HCEC 1CT (cell line): Measurements from ENCODE around the gene ZNF212.
"Not testable (repeated sequence)": the region's sequence is repeated elsewhere in the genome, so short reads cannot be mapped to it uniquely, and the experiment has no call there.

Experiments used
- DNase-seq: peaks from one replicate; pipeline ENCODE4 v3.0.0-alpha.2; 2017

Gene ZNF212

GRCh38 chr7:149220534-149220933 is 18.9 kb upstream of the ZNF212 start:
- DNase-seq, result peak; percentile 24

- DNase-seq, result no peak
Measured at GRCh38 chr7:149223176-149223575, 16.3 kb upstream of the ZNF212 start.

- no peak for DNase-seq
Measured at GRCh38 chr7:149223761-149224160, 15.7 kb upstream of the ZNF212 start.

GRCh38 chr7:149224352-149224751 is 15.1 kb upstream of the ZNF212 start:
- DNase-seq, result no peak

- no peak for DNase-seq
Measured at GRCh38 chr7:149225106-149225505, 14.3 kb upstream of the ZNF212 start.

GRCh38 chr7:149225656-149226055 is 13.8 kb upstream of the ZNF212 start:
- DNase-seq, result no peak

- DNase-seq, result not testable (repeated sequence)
Measured at GRCh38 chr7:149226366-149226765, 13.1 kb upstream of the ZNF212 start.

GRCh38 chr7:149226840-149227494 is 12.5 kb upstream of the ZNF212 start:
- DNase-seq, result no peak

- no peak for DNase-seq
Measured at GRCh38 chr7:149228831-149229471, 10.5 kb upstream of the ZNF212 start.

GRCh38 chr7:149229526-149229925 is 9.9 kb upstream of the ZNF212 start:
- no peak for DNase-seq

GRCh38 chr7:149232362-149232761 is 7.1 kb upstream of the ZNF212 start:
- no peak for DNase-seq

GRCh38 chr7:149233655-149234204 is 5.7 kb upstream of the ZNF212 start:
- DNase-seq, result peak; percentile 89

- no peak for DNase-seq
Measured at GRCh38 chr7:149237502-149237901, 1.9 kb upstream of the ZNF212 start.

GRCh38 chr7:149238051-149238450 is 1.4 kb upstream of the ZNF212 start:
- peak; percentile 62 for DNase-seq

- DNase-seq, result no peak
Measured at GRCh38 chr7:149240637-149241036, 1.2 kb downstream of the ZNF212 start.

GRCh38 chr7:149241696-149242095 is 2.2 kb downstream of the ZNF212 start:
- no peak for DNase-seq

- peak; percentile 39 for DNase-seq
Measured at GRCh38 chr7:149245244-149245643, 5.8 kb downstream of the ZNF212 start.

- DNase-seq, result no peak
Measured at GRCh38 chr7:149245744-149246143, 6.3 kb downstream of the ZNF212 start.

- no peak for DNase-seq
Measured at GRCh38 chr7:149248777-149249176, 9.3 kb downstream of the ZNF212 start.

GRCh38 chr7:149250151-149250550 is 10.7 kb downstream of the ZNF212 start:
- not testable (repeated sequence) for DNase-seq

- DNase-seq, result not testable (repeated sequence)
Measured at GRCh38 chr7:149251518-149251917, 12.1 kb downstream of the ZNF212 start.

GRCh38 chr7:149252378-149252777 is 12.9 kb downstream of the ZNF212 start:
- no peak for DNase-seq

GRCh38 chr7:149253665-149254064 is 14.2 kb downstream of the ZNF212 start:
- no peak for DNase-seq

- no peak for DNase-seq
Measured at GRCh38 chr7:149254181-149254858, 14.9 kb downstream of the ZNF212 start.
